ENCODE measurements around the gene SDK1. TPM values are rescaled to one million over a fixed set of nuclear protein-coding genes. Genes with fewer than 3 reads are reported as not detected.

The SDK1 gene
- total RNA-seq, 1 donor, result 0.36 TPM

DNA sequence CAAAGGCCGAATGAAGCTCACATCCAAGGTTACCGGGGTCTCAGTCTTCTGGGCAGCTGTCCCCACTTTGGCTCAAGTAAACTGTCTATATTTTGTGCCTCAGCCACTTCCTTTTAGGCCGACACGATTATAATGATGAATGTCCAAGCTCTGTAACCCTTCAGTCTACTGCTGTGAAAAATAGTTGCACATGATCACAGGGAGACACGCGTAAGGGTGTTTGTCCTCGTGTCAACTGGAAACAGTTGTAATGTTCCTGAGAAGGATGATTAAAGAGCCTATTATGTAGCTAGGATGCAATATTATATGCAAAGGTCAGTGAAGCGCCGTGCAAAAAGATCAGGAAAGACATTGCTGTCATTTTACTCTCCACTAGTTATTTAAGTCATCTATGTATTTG, 559.9 kb downstream of the SDK1 start:
- H3K79me2 ChIP-seq (ENCODE audit: insufficient read depth, low read length), result no peaks in the 10 kb centered on the region

DNA sequence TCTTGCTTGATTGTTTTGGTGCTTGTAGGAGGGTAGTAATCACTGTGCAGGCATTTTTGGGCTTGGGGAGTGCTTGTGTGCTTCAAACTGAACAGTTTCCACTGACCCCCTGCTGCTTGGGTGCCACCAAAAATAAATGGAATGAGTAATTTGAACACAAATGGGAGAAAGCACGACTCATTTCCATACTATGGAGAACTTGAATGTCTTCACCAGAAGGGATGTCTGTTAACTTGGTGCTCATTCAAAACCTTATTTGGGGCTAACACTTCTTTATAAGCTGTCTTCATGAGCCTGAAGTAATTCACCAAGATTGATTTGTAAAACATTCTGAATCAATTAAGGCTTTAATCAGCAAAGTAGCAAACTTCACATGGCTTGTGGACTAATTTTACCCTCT, 560.3 kb downstream of the SDK1 start:
- Histone ChIP-seq H3K79me2 (ENCODE audit: insufficient read depth, low read length) (no peaks in the 10 kb centered on the region), H3K4me3 (ENCODE audit: insufficient read depth, low read length) (no peak overlapping the region), H3K27ac (ENCODE audit: low read depth, low read length) (no peak overlapping the region), H3K4me1 (ENCODE audit: insufficient read depth, low read length) (no peaks in the 10 kb centered on the region), H2AFZ (ENCODE audit: low read length) (no peak overlapping the region), H4K20me1 (ENCODE audit: insufficient read depth, low read length) (no peaks in the 10 kb centered on the region), H3K9me3 (ENCODE audit: low read depth, low read length) (peaks cover 6% of the 10 kb centered on the region), H3K36me3 (ENCODE audit: insufficient read depth, low read length) (no peaks in the 10 kb centered on the region), H3K4me2 (ENCODE audit: insufficient read depth, low read length) (no peak overlapping the region), H3K27me3 (ENCODE audit: insufficient read depth, low read length) (no peaks in the 10 kb centered on the region)
- TF ChIP-seq, protein P1, sequence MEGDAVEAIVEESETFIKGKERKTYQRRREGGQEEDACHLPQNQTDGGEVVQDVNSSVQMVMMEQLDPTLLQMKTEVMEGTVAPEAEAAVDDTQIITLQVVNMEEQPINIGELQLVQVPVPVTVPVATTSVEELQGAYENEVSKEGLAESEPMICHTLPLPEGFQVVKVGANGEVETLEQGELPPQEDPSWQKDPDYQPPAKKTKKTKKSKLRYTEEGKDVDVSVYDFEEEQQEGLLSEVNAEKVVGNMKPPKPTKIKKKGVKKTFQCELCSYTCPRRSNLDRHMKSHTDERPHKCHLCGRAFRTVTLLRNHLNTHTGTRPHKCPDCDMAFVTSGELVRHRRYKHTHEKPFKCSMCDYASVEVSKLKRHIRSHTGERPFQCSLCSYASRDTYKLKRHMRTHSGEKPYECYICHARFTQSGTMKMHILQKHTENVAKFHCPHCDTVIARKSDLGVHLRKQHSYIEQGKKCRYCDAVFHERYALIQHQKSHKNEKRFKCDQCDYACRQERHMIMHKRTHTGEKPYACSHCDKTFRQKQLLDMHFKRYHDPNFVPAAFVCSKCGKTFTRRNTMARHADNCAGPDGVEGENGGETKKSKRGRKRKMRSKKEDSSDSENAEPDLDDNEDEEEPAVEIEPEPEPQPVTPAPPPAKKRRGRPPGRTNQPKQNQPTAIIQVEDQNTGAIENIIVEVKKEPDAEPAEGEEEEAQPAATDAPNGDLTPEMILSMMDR (IDR thresholded peaks at IDR 0.05; ENCODE audit: extremely low read depth, low read depth, low read length), result no peak
- no peak for DNase-seq (ENCODE audit: insufficient read length, low spot score, missing footprints)

More for the DNA sequence above, 559.9 kb downstream of the SDK1 start:
- no peak overlapping the region for H3K4me2 ChIP-seq (ENCODE audit: insufficient read depth, low read length)
- H3K4me1 ChIP-seq (ENCODE audit: insufficient read depth, low read length), result no peaks in the 10 kb centered on the region
- no peaks in the 10 kb centered on the region for H4K20me1 ChIP-seq (ENCODE audit: insufficient read depth, low read length)
- no peaks in the 10 kb centered on the region for H3K27me3 ChIP-seq (ENCODE audit: insufficient read depth, low read length)
- no peak overlapping the region for H3K27ac ChIP-seq (ENCODE audit: low read depth, low read length)
- DNase-seq (ENCODE audit: insufficient read length, low spot score, missing footprints), result no peak
- H2AFZ ChIP-seq (ENCODE audit: low read length), result no peak overlapping the region
- peaks cover 6% of the 10 kb centered on the region for H3K9me3 ChIP-seq (ENCODE audit: low read depth, low read length)
- H3K36me3 ChIP-seq (ENCODE audit: insufficient read depth, low read length), result no peaks in the 10 kb centered on the region
- TF ChIP-seq, protein P1 (IDR thresholded peaks at IDR 0.05; ENCODE audit: extremely low read depth, low read depth, low read length), result no peak
- H3K4me3 ChIP-seq (ENCODE audit: insufficient read depth, low read length), result no peak overlapping the region

DNA sequence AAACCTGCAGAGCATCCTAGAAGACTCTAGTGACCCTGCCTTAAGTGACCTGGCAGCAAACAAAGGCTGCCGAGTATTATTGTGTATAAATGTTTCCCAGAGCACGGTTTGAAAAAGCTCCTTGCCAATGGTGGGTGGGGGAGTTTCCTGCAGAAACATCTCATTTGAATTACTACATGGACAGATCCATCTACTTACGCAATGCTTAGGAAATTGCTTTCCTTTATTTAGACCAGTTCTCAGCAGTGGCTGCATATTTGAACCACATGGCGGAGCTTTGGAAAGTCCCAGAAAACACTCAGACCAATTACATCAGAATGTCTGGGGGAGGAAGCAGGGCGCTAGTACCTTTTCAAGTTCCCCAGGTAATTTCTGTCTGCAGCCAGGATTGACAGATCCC, 560.9 kb downstream of the SDK1 start:
- Histone ChIP-seq H3K4me3 (ENCODE audit: insufficient read depth, low read length) (peak overlapping the region; percentile 28), H4K20me1 (ENCODE audit: insufficient read depth, low read length) (no peaks in the 10 kb centered on the region), H3K27ac (ENCODE audit: low read depth, low read length) (no peak overlapping the region), H2AFZ (ENCODE audit: low read length) (peak overlapping the region; percentile 15), H3K4me2 (ENCODE audit: insufficient read depth, low read length) (peak overlapping the region; percentile 48), H3K9me3 (ENCODE audit: low read depth, low read length) (peaks cover 6% of the 10 kb centered on the region), H3K4me1 (ENCODE audit: insufficient read depth, low read length) (no peaks in the 10 kb centered on the region), H3K27me3 (ENCODE audit: insufficient read depth, low read length) (no peaks in the 10 kb centered on the region), H3K79me2 (ENCODE audit: insufficient read depth, low read length) (no peaks in the 10 kb centered on the region), H3K36me3 (ENCODE audit: insufficient read depth, low read length) (no peaks in the 10 kb centered on the region)
- TF ChIP-seq, protein P1 (IDR thresholded peaks at IDR 0.05; ENCODE audit: extremely low read depth, low read depth, low read length), result no peak
- DNase-seq (ENCODE audit: insufficient read length, low spot score, missing footprints), result no peak

DNA sequence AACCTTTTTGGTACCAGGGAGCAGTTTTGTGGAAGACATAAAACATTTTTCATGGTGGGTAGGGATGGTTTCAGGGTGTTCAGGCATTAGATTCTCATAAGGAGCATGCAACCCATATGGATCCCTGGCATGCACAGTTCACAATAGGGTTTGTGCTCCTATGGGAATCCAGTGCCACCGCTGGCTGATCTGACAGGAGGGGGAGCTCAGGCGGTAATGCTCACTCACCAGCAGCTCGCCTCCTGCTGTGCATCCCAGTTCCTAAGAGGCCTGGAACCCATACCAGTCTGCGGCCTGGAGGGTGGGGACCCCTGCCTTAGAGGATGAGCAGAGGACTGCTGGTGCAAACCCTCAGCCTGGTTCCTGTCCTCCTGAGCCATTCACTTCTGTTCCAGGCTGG, 561.7 kb downstream of the SDK1 start:
- no peak for DNase-seq (ENCODE audit: insufficient read length, low spot score, missing footprints)
- Histone ChIP-seq H3K9me3 (ENCODE audit: low read depth, low read length) (peaks cover 6% of the 10 kb centered on the region), H3K4me3 (ENCODE audit: insufficient read depth, low read length) (no peak overlapping the region), H3K79me2 (ENCODE audit: insufficient read depth, low read length) (no peaks in the 10 kb centered on the region), H3K27ac (ENCODE audit: low read depth, low read length) (no peak overlapping the region), H2AFZ (ENCODE audit: low read length) (no peak overlapping the region), H3K36me3 (ENCODE audit: insufficient read depth, low read length) (no peaks in the 10 kb centered on the region), H3K4me2 (ENCODE audit: insufficient read depth, low read length) (no peak overlapping the region), H3K4me1 (ENCODE audit: insufficient read depth, low read length) (no peaks in the 10 kb centered on the region), H4K20me1 (ENCODE audit: insufficient read depth, low read length) (no peaks in the 10 kb centered on the region), H3K27me3 (ENCODE audit: insufficient read depth, low read length) (no peaks in the 10 kb centered on the region)
- TF ChIP-seq, protein P1 (IDR thresholded peaks at IDR 0.05; ENCODE audit: extremely low read depth, low read depth, low read length), result no peak

All from osteoblast (primary cell).